OCI-LY3 (cell line): Measurements from ENCODE around the gene CDC5L.

Source experiments
- EZH2phosphoT487 ChIP-seq: fragments of 200-600 bp; shearing (Covaris generic); IDR thresholded peaks from 2 replicates; pipeline ENCODE4 v1.6.1; 2018; ENCODE audit warnings: antibody characterized with exemption, mixed run types, low read depth
- TF ChIP-seq, protein P1 (sequence below): fragments of 200-600, 300-600 bp; sonication (generic); IDR thresholded peaks from 2 replicates; pipeline ENCODE4 v1.5.1; 2014; ENCODE audit warnings: antibody characterized with exemption, low read length, low read depth

GRCh38 chr6:44415873-44416502 is 28.5 kb downstream of the CDC5L start:
- TF ChIP-seq, protein P1, sequence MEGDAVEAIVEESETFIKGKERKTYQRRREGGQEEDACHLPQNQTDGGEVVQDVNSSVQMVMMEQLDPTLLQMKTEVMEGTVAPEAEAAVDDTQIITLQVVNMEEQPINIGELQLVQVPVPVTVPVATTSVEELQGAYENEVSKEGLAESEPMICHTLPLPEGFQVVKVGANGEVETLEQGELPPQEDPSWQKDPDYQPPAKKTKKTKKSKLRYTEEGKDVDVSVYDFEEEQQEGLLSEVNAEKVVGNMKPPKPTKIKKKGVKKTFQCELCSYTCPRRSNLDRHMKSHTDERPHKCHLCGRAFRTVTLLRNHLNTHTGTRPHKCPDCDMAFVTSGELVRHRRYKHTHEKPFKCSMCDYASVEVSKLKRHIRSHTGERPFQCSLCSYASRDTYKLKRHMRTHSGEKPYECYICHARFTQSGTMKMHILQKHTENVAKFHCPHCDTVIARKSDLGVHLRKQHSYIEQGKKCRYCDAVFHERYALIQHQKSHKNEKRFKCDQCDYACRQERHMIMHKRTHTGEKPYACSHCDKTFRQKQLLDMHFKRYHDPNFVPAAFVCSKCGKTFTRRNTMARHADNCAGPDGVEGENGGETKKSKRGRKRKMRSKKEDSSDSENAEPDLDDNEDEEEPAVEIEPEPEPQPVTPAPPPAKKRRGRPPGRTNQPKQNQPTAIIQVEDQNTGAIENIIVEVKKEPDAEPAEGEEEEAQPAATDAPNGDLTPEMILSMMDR, result no peak
- no peak for TF ChIP-seq EZH2phosphoT487
